NCI-H1694 (cell line): Measurements from ENCODE around the gene POLE4.

ENCODE experiments used
- DNase-seq: peaks from one replicate; lab custom pipeline; 2025; lab: John Stamatoyannopoulos, UW

The POLE4 gene, protein sequence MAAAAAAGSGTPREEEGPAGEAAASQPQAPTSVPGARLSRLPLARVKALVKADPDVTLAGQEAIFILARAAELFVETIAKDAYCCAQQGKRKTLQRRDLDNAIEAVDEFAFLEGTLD

DNA sequence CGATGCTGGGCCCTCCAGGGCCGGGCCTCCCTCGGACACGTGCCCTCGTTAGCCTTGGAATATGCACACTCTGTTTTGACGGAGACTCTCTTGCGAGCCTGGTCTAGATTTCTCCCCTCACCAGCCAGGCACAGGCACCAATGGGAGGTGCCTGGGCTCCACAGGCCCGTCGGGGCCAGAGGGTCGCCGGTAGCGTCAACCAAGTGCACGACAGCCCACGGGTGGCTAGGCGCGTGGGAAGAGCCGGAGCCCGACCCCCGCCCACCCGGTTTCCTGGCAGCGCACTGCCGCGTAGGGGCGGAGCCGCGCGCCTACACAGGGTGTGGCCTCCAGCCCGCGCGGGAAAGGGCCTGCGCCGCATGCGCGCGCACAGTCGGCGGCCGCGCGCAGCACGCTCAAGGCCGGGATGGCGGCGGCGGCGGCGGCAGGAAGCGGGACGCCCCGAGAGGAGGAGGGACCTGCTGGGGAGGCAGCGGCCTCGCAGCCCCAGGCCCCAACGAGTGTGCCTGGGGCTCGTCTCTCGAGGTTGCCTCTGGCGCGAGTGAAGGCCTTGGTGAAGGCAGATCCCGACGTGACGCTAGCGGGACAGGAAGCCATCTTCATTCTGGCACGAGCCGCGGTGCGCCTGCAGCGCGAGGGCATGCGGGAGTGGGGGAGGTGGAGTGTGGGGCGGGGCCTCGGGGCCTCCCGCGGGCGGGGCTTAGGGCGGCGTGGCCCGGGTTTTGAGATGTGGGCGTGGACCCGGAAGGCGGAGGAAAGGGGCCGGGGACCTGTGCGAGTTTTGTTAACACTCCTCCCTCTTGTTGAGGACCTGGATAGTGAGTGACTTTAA, at the start of gene POLE4:
POLE4 (plus strand) TSS at position 370 of the 832 bp plus-strand sequence; CDS start at position 407, 37 bp downstream.
- DNase-seq: peak; percentile 64

DNA sequence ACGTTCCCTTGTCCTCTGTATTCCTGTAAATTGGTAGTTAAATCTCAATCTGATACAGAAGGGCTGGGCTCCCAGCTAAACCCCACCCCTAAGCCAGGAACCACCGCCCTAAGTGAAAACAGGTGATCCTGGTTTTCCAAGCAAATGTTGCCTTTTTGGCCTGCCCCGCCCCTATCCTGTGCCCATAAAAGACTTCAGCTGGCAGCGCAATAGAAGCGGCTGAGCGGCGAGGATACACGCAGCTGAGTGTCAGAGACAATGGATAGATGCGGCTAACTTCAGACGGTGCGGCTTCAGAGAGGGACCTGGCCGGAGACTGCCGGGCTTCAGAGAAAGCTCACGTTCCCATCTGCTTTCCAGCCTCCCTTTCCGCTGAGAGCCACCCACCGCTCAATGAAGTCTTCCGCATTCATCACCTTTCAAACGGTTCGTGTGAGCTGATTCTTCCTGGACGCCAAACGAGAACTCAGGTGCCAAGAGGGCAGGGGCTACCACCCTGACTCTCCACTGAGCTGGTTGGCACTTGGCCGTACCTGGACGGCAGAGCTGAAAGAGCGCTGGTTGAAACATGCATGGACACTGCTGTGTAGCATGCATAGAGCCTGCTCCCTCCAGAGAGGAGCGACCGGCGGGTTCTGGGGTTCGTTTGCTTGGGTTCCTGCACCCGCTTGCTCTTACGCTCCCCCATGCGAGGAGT, 49.5 kb upstream of the POLE4 start:
- no peak for DNase-seq

DNA sequence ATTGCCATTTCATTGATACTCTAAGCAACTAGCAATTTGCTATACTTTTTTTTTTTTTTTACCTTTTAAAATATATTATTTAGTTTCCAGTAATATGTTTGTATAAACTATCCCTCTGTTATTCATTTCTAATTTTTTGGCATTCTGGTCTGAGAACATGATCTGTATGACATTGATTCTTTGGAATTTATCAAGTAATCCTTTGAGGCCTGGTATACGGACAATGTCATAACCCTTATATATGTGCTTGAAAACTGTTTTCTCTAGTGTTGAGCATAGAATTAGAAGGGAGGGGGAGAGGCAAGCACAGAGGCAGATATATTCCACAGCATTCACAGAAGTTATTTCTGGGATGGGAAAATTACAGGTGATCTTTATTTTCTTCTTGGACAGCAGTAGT, 48.2 kb upstream of the POLE4 start:
- no peak for DNase-seq

DNA sequence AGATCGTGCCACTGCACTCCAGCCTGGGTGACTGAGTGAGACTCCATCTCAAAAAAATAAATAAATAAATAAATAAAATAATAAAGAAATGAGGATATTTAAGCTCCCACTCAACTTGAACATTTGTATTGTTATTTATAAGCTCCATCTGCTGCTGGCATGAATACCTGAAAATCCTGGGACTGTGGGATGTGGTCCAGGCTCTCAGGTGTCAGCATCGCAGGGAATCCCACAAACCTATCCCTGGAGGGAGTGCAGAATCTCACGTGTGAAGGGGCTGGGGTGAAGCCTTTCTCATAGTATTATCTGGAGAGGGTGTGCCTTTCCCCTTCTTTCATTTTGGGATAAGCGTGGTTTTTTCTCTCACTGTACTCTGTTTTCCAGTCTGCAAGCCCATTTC, 47.4 kb upstream of the POLE4 start:
- peak; percentile 16 for DNase-seq

DNA sequence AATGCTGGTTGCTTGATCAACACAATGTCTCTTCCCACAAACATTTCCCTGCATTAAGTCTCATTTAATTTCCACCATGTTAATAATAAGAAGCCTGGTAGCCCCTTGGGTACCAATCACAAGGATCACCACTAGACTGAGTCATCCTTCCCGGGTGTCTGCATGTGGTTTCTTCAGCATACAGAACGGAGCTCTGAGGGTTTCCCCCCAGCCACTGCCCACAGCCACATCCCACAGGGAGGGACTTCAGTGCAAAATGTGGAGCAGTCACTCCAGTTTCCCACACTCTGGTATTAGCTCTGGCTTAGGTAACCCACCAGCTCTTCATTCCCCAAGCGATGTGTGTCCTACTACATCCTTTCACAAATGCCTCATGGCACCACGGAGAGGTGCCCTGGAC, 42.7 kb upstream of the POLE4 start:
- DNase-seq: no peak

DNA sequence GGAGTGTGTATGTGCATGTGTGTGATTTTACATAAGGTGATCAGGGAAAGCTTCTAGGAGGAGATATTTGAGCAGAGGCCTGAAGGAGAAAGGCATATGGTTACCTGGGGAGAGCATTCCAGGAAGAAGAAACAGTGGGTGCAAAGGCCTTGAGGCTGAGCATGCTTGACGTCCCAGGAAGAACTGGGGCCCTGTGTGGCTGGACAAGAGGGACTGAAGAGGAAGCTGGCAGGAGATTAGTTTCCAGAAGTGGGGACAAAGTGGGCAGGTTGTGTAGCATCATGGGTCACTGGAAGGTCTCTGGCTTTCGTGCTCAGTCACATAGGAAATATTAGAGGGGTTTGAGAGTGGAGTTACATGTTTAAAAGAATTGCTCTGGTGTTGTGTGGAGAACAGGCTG, 42.0 kb upstream of the POLE4 start:
- no peak for DNase-seq

DNA sequence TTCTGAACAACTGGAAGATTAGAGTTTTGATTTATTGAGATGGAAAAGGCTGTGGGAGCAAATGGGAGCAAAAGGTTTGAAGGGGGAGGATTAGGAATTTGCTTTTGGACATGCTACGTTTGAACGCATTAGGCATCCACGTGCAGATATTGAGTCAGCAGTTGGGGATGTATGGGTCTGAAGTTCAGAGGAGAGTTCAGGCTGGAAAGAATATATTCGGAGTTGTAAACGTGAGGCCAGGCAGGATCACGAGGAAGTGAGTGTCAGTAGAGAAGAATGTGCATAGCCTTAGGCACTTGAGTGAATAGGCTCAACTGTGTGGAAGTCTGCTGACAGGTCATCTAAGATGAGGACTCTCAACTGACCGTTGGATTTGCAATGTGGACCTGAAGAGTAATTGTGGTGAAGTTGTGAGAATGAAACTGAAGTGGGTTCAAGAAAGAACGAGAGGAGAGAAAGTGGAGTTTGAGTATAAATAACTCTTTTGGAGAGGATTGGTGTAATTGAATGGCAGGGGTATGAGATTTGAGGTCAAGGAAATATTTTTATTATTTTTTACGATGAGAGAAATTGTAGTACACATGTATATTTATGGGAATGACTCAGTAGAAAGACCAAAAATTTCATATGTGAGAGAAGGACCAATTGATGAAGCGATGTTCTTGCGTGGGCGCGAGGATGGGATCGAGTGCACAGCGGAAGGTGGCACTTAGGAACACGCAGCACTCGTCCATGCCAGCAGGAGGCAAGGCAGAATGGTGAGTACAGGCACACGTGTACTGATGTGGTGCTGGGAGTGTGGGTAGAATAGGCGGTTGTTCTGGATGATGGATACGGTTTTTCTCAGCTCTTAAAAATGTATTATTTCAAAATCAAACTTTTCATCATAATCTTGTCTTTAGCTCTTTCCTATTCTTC, 40.5 kb upstream of the POLE4 start:
- DNase-seq: no peak

DNA sequence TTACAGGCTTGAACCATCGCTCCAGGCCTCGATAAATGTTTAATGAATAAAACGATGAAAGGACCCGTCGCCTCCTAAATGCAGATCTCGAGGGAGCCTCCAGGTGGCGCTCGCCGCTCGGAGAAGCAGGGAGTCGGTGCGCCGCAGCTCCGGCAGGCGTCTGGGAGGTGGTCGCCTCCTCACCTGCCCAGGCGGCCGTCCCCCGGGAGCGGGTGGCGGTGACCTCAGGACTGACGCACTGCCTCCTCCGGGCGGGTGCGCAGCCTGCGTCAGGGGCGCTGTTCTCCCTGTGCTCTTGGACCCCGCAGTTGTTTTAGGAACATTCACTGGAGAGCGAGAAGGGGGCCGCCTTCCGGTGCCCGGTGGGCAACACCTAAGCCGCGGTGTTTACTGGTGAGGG, 38.6 kb upstream of the POLE4 start:
- DNase-seq: peak; percentile 64

DNA sequence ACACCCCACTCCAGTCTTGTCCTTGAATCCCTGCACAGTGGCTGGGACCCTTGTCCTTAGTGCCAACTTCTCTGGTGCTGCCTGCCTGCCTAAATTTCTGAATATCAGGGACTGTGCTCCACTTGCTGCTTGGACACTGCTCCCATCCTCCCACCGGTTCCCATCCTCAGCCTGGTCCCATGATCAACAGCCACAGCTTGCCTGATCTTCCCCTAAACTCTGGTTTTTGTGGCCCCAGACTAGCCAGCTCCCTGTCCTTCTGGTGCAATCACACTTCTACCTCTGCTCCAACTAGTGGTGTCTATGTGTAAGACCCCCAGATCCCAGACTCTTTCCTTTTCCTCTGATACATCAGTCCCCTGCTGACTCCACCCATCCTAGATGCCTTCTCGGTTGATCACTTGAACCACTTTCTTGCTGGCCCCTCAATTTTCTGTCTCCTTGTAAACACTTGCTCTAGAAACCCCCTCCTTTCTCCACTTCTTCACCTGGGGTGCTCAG, 37.2 kb upstream of the POLE4 start:
- DNase-seq: no peak

DNA sequence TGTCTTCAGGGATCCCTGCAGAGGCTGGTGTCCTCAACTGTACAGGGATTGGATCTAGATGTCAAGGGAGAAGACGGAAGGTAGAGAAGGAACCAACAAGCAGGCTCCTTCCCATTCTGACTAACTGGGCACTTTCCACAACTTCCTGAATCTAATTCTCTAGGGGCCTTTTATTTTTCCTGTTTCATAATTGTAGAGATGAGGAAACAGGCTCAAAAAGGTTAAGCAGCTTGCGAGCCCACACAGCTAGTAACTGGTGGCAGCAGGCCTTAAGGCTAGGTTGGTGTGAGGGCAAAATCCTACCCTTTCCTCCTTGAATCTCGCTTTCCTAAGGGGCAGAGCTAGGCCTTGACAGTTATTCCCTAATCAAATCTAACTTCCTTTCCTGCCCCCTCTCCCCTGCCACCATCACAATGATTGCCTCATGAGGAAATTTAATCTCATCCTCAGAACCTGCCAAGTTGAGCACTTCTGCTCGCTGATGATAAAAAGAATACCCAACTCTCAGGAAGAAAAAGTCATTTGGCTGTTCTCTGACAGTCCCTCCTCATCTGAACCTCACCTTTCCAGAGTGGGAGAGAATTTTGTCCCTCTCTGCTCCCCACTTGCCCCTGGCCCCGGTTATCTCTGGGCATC, 35.7 kb upstream of the POLE4 start:
- no peak for DNase-seq

DNA sequence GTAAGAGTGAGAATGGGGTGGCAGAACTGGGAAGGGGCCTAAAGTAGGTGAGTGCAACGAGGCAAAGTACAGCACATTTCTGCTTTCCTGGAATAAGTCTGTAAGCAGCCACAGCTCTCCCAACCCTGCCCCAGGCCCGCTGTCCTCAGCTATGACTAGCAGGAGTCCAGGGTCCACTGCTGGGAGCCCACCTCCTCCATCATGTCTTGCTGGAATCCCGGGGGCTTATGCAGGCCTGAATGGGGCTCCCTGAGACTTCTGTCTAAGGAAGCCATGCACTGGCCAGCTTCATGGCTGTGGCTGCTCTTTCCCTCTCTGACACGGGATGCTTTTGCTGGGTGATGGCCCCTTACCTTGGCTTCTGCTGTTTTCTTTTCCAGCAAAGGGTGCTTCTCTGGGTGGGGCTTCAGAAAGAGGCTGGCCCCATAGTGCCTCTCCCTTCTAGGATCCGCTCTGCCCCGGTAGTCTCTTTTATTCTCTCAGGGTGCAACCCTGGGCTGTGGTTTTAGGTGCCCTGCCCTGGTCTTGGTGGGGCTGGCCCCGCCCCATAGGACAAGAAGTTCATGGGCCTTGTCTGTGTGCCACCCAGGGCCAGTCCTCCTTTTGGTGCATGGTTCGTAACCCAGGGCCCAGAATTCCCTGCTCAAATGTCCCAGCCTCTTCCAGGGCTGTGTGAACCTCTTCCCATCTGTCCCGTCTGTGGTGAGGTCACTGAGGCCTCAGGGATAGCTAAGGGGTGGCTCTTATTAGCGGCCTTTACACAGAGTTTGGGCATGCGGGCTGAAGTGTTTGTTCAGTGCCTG, 33.8 kb upstream of the POLE4 start:
- DNase-seq: no peak

DNA sequence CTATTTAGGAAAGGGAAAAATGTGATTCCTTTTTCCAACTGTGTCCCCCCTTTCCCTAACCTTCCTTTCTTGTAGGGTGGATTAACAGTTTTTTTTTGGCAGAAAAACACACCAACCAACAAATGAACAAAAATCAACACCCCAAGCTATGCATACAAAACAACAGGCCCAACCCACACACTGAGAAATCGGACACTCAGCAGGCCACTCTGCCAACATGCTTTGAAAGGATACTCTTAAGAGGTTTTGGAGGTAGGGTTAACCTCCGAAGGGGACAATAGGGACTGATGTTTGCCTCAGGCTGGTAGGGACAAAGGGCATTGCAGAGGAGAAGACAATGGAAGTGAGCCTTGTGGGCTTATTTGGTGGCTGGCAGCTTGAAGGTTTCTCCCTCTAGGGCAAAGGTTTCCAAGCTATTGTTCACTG, 33.1 kb upstream of the POLE4 start:
- DNase-seq: no peak

DNA sequence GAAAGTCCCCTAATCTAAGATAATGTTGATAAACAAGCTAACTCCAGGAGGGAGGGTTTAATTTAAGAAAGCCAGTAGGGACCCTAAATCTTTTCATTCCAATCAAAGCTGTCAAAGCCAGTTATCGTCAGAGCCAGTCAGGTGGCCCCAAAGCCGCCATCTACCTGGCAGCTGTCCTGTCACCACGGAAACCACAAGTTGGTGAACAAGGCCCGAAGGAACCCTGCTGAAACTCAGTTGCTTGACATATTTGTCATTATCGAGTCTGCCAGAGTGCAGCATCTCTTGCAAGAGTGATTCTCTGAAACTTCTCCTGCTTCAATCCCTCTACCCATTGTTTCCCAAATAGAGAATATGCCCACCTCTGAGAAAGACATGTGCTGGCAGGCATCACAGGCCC, 30.8 kb upstream of the POLE4 start:
- no peak for DNase-seq

DNA sequence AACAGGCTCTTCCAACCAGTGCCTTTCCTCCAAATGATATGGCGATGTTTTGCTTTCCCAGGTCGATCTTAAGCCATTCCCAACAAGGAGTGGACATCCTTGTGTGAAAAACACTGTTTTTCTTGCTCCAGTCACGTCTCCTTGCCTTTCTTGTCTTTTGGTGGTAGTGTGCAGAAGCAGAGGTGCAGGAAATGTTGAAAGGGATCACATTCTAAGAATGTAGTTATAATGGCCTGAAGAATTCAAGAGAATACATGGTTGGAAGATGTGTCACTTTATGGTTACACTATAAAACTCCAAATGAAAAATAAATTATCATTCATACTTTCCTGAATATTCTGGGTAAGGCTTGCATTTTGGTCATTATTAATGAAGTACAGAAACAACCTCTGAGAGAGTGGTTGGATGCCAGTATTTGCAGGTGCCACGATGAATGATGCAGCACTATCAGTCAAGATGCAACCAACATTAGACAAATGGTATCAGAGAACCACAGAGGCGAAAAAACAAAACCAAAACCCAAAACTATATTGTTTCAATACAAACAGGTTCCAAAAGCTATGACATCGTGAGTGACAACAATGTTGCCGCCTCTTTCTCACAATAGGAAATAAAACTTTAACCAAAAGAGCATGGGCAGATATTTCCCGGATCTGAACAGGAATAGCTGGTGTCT, 27.5 kb upstream of the POLE4 start:
- no peak for DNase-seq

DNA sequence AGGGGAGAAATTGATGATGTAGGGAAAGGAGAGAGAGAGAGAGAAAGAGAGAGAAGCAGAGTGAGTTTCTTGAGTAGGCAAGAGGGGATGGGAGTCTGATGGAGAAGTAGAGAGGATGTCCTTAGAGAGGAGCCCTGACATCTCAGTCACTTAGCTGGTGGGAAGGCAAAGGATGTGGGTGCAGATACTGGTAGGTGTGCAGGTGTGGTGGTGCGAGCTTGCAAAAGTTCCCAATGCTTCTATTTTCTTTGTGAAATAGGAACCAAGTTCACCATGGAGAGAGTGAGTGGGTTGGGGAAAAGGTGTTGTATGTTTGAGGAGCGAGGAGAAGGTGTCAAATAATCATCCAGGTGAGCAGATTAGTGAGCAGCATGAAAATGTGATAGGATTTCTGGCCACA, 26.5 kb upstream of the POLE4 start:
- DNase-seq: no peak

DNA sequence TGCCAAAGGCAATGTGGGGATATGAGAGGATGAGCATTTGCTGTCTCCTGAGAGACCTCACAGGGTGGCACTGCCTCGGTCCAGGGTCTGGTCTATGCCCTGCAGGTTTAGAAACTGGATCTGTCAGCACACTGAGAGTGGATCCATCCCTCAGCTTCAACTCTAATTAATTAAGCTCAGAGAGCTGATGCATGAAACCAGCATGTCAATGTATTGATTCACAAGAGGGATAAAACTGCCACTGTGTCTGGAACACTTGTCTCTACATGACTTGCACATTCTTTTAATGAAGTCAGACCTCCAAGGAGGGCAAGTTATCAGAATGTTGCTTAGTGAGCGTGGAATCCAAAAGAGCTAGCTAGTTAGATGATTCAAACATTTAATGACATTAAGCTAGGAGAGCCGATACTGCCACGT, 22.5 kb upstream of the POLE4 start:
- no peak for DNase-seq

DNA sequence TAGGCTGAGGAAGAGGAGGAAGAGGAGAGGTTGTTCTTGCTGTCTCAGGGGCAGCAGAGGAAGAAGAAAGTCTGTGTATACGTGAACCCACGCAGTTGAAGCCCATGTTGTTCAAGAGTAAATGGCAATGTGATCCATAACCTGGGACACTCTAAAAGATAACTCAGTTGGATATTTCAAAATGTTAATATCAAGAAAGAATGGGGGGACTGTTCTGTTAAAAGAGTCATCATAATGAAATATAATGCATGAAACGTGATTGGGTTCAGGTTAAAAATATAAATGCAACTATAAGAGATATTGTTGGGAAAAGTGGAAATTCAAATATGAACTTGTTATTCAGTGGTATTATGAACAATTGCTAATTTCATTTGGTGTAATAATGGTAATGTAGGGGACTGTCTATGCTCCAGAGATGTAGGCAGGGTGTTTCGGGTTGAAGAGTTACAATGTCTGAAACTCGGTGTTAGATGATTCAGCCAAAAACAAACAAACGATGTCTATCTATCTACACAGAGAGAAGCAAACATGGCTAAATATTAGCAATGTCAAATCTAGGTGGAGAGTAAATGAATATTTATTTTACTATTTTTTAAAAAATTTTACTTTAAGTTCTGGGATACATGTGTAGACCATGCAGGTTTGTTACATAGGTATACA, 21.1 kb upstream of the POLE4 start:
- DNase-seq: no peak

DNA sequence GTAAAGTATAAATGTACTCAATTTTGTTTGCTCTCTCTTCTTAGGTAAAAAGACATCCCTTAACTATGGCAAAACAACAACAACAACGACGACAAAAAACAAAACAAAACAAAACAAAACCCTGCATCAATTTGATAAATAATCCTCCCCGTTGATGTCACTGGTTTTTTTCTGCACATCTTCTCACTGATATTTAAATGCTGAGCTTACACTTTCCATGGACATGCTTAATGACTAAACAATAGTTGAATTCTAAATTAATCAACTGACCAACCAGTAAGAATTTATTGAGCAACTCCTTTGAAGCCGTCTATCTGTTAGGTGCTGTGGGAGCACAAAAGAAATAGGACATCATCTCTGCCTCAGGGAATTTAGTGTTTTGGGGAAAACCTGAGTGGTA, 20.2 kb upstream of the POLE4 start:
- DNase-seq: no peak
